ENCODE data around the gene GFER.
A peak's percentile ranks its signal among the peaks of the same experiment; 100 is the strongest.
"Not testable (repeated sequence)": the region's sequence is repeated elsewhere in the genome, so short reads cannot be mapped to it uniquely, and the experiment has no call there.

Gene GFER

GRCh38 chr16:1957434-1958142 lies 26.4 kb upstream of the GFER start:
- DNase-seq (ENCODE audit: low read depth in 2 of 2): not testable (repeated sequence)

GRCh38 chr16:1958143-1958491 lies 25.9 kb upstream of the GFER start:
- not testable (repeated sequence) for DNase-seq (ENCODE audit: low read depth in 2 of 2)

GRCh38 chr16:1958715-1959268 lies 25.2 kb upstream of the GFER start:
- DNase-seq (ENCODE audit: low read depth in 2 of 2): no peak

- DNase-seq (ENCODE audit: low read depth in 2 of 2): peak; percentile 66 to 68
These were observed 24.5 kb upstream of the GFER start, which contains the start of gene NDUFB10 for GRCh38 chr16:1959269-1960039. NDUFB10 (plus strand) TSS chr16:1959538; CDS start chr16:1959625, 87 bp downstream.

- no peak for DNase-seq (ENCODE audit: low read depth in 2 of 2)
These were observed 23.0 kb upstream of the GFER start for GRCh38 chr16:1960665-1961630.

GRCh38 chr16:1961651-1962067 lies 22.3 kb upstream of the GFER start:
- DNase-seq (ENCODE audit: low read depth in 2 of 2): no peak

- not testable (repeated sequence) for DNase-seq (ENCODE audit: low read depth in 2 of 2)
These were observed 21.5 kb upstream of the GFER start for GRCh38 chr16:1962161-1963153.

GRCh38 chr16:1963806-1964505 lies 20.0 kb upstream of the GFER start:
- DNase-seq (ENCODE audit: low read depth in 2 of 2): no peak

- peak; percentile 97 for DNase-seq (ENCODE audit: low read depth in 2 of 2)
These were observed 19.2 kb upstream of the GFER start, which contains the start of gene RPS2 for GRCh38 chr16:1964506-1965395. RPS2 (minus strand) TSS chr16:1964826; CDS start chr16:1964625, 201 bp downstream.

GRCh38 chr16:1965396-1966001 lies 18.5 kb upstream of the GFER start:
- DNase-seq (ENCODE audit: low read depth in 2 of 2): no peak

- DNase-seq (ENCODE audit: low read depth in 2 of 2): no peak
These were observed 17.5 kb upstream of the GFER start, which contains the start of gene RNF151 for GRCh38 chr16:1966460-1966859. RNF151 (plus strand) TSS chr16:1966856; CDS start chr16:1966882, 26 bp downstream.

- no peak for DNase-seq (ENCODE audit: low read depth in 2 of 2)
These were observed 15.6 kb upstream of the GFER start for GRCh38 chr16:1968146-1968953.

GRCh38 chr16:1971796-1972489 lies 12.1 kb upstream of the GFER start, which contains the start of gene TBL3:
TBL3 (plus strand) TSS chr16:1972053; CDS start chr16:1972165, 112 bp downstream.
- DNase-seq (ENCODE audit: low read depth in 2 of 2): peak; percentile 89 to 91

GRCh38 chr16:1972490-1972877 lies 11.5 kb upstream of the GFER start:
- no peak for DNase-seq (ENCODE audit: low read depth in 2 of 2)

GRCh38 chr16:1973461-1974156 lies 10.4 kb upstream of the GFER start:
- no peak for DNase-seq (ENCODE audit: low read depth in 2 of 2)
